Renal cortex interstitium (tissue), 11 donors: Measurements from ENCODE around the gene PALD1. TPM values are rescaled to one million over a fixed set of nuclear protein-coding genes. Genes with fewer than 3 reads are reported as not detected.

Experiments
- DNase-seq, 11 donors: peaks; one replicate each; pipeline ENCODE4 v3.0.0-alpha.2; 2013; ENCODE audit warnings: low read depth in 9 of 11, low spot score in 4 of 11; ENCODE audit errors: extremely low read depth in 1 of 11
- polyA plus RNA-seq, 3 donors: library from polyadenylated mRNA; unstranded; fragments of 120-200 nt; gene quantifications; one replicate each; pipeline ENCODE4 v1.2.1, GENCODE V29; 2013; ENCODE audit not compliant: insufficient read length in 3 of 3

The PALD1 gene
- polyA plus RNA-seq, 3 donors, result 10.1 to 12.8 (median 11.9) TPM

- no peak for DNase-seq
Observed at GRCh38 chr10:70496341-70497119, 18.0 kb downstream of the PALD1 start.

GRCh38 chr10:70497120-70497545, 18.6 kb downstream of the PALD1 start:
- no peak for DNase-seq

GRCh38 chr10:70498970-70499835, 20.6 kb downstream of the PALD1 start:
- DNase-seq, result no peak

DNA sequence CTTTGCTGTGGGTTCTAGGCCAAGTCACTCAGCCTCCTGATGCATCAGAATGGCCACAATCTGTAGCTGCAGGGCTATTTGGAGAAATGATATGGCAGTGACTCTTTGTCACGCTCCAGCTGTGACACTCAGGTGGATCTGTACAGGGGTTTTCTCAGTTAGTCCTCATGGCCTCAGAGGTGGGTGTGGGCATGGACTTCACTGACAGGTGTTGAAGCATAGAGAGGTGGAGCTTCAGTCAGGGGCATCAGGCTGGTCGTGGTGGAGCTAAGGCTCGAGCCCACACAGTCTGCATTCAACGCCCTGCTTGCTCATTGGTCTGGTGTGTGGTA, 21.2 kb downstream of the PALD1 start:
- no peak for DNase-seq

GRCh38 chr10:70500368-70500767, 21.8 kb downstream of the PALD1 start:
- no peak for DNase-seq

DNA sequence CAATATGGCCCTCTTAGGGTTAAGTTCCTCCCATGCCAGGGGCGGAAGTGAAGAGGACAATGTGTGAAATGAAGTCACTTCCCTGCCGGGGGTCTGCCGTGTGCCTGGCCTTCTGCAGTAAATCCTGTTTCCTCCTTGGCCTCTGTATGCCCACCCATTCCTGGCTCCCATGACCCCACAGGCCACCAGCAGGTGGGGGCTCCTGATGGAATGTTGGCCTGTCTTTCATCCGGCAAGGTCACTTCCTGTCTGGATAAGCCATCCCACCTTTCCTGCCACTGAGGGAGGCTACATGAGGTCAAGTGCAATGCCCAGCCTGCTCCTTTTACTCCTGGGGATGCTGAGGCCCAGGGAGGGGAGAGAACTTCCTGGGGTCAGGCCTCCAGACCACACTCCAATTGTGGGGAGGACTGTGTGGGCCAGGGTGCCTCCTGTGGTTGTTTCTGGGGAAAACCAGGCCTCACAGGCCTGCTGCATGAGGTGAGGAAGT, 22.3 kb downstream of the PALD1 start:
- DNase-seq, result no peak

GRCh38 chr10:70502406-70502805, 23.8 kb downstream of the PALD1 start:
- DNase-seq, result no peak

GRCh38 chr10:70503776-70504175, 25.2 kb downstream of the PALD1 start:
- no peak for DNase-seq

DNA sequence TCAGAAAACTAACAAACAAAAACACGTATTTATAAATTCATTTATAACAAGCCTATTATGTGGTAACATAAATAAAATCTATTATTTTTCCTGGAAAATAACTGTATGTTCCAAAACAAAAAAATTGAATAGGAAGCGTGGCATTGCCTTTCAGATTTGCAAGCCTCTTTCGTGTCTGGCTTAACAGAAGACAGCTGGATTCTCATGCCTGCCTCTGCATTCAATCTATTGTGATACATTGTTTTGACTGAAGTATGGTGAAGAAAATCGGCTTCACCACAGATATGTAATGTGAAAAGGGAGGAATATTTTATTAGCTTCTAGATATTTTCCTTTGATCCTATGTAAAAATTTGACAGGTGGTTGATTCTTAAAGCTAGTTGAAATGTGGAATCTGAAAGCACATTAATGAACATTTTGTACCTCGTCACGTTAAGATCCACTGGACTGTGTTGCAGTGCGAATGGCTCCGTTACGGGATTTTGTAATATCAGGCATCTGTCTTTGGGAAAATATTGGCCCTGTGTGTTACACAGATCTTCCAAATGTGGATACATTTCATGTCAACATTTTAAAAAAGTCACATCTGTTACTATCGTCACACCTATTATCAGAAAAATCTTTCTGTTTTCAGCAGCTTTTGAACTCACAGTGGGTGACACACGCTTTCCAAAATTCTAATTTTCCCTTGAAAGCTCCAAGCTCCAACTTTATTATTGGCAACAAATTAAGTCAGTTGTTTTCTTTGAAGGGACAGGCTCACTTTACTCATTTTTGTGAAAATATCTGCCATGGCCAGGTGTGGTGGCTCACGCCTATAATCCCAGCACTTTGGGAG, 26.2 kb downstream of the PALD1 start:
- no peak for DNase-seq

- no peak for DNase-seq
Observed at GRCh38 chr10:70505908-70506307, 27.3 kb downstream of the PALD1 start.

- DNase-seq, result no peak
Observed at GRCh38 chr10:70507966-70508365, 29.4 kb downstream of the PALD1 start.

DNA sequence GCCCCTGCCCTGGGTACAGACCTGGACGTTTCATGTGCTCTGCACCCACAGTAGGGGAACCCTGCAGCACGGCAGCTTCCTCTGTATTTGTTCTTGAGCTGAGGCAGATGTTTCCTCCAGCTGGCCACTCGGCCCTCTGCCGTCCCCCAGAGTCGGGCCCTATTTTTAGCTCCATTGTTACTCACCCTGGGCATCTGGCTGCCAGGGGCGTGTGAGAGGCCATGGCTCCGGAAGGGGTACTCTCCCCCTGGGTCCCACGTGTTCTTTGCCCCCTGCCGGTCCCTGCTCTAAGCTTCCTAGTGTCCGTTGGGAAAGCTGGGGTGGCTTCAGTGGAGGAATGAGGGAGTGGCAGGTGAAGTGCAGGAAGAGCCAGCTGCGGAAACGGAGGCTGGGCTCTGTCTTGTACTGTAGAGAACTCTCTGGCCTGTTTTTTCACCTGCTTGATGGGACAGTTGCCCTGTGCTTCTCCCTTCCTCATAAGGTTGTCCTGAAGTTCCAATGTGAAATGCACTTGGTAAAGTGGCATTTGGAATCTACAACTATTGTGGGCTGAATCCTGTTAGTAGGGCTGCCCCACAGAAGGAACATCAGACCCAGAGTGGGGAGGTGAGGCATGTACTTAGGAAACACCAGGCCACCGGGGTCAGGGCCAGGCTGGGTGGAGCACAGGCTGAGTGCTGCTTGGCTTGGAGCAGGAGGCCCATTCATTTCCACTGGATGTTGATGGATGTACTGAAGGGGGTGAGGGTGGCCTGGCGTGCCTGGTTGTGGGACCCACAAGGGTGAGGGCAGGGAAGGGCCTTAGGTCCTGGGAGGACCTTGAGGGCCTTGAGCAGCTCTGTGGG, 30.6 kb downstream of the PALD1 start:
- no peak for DNase-seq

GRCh38 chr10:70509757-70510147, 31.2 kb downstream of the PALD1 start:
- DNase-seq, result no peak

- no peak for DNase-seq
Observed at GRCh38 chr10:70510453-70510852, 31.9 kb downstream of the PALD1 start.

DNA sequence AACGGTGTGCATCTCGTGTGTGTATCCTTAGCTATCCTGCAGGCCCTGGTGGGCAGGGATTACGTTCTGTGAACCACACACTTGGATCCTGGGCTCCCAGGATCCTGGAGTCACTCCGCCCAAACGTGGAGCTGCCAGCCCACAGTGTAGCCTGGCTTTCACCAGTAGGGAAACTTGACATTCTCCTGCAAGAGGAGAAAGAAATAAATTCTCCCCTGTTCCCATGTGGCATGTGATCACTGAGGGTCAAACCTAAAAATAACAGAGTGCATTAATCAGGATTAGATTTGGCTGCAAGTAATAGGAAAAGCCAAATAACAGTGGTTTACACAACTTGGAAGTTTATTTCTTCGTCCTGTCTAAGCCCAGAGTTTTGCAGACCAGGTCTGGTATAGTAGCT, 32.3 kb downstream of the PALD1 start:
- no peak for DNase-seq

DNA sequence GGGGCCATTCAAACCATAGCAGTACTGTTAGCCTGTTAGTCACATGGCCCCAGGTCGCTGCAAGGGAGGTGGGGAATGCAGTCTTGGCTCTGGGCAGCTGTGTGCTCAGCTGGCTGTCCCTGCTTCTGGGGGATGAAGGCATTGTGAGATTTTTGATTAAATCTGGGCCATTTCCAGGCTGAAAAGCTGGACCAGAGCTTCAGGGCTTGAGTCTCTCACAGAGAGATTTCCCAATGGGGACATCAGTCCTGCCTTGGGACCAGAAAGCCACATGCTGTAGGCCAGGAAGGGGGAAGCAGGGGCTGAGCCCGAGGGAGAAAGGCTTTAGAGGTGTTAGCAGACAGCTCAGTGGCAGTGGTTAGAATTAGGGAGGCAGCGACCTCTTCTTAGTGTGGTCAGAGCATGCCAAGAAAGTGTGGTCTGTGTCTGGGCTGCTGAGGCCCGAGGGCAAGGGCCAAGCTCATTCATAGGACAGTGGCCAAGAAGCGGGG, 33.6 kb downstream of the PALD1 start:
- no peak for DNase-seq

DNA sequence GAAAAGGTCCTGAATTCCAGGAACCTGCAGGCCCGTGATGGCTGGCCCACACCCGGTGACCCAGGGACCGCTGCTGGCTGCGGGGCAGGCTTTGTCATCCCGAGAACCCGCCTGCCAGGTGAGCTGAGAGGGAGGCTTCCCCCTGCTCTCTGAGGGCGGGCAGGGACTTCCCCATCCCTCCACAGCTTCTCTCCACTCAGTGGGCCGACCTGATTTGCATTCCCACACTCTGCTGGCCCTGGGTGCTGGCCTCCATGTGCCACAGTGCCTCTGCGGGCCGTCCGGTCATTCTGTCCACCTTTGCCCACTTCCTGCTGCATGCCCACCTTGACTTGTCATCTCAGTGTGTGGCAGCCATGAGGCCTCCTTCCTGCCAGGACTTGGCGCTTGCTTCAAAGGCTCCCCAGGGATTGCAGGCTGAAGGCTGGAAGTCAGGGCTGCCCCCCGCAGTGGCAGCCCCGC, 35.3 kb downstream of the PALD1 start:
- DNase-seq, result no peak

- no peak for DNase-seq
Observed at GRCh38 chr10:70514591-70514990, 36.0 kb downstream of the PALD1 start.
